PC-9 (cell line): ENCODE data around the gene EHMT1.

Source experiments
- EZH2 ChIP-seq: fragments of 200-600 bp; sonication (generic); IDR thresholded peaks from 2 replicates; pipeline ENCODE4 v1.8.0; 2017; ENCODE audit warnings: antibody characterized with exemption, low read depth
- TF ChIP-seq, protein P1 (sequence below): fragments of 200-600 bp; sonication (generic); conservative IDR thresholded peaks from 2 replicates; pipeline ENCODE4 v1.6.1; 2017; ENCODE audit warnings: mixed run types, antibody characterized with exemption, mild to moderate bottlenecking, moderate library complexity

DNA sequence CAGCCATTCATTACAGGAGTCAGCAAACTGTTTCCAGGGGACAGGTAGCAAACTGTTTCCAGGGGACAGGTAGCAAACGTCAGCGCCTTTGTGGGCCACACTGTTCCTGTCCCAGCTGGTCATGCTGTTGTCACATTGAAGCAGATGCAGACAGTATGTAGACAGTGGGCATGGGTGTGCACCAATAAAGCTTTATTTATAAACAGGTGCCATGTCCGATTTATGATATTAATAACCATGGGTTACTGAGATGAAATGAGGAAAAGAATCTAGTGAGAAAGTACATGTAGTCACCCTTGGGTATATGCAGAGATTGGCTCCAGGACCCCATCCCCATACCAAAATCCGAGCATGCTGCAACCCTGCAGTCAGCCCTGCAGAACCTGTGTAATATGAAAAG is 122.5 kb downstream of the EHMT1 start:
- TF ChIP-seq EZH2, result no peak
- TF ChIP-seq, protein P1, sequence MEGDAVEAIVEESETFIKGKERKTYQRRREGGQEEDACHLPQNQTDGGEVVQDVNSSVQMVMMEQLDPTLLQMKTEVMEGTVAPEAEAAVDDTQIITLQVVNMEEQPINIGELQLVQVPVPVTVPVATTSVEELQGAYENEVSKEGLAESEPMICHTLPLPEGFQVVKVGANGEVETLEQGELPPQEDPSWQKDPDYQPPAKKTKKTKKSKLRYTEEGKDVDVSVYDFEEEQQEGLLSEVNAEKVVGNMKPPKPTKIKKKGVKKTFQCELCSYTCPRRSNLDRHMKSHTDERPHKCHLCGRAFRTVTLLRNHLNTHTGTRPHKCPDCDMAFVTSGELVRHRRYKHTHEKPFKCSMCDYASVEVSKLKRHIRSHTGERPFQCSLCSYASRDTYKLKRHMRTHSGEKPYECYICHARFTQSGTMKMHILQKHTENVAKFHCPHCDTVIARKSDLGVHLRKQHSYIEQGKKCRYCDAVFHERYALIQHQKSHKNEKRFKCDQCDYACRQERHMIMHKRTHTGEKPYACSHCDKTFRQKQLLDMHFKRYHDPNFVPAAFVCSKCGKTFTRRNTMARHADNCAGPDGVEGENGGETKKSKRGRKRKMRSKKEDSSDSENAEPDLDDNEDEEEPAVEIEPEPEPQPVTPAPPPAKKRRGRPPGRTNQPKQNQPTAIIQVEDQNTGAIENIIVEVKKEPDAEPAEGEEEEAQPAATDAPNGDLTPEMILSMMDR, result no peak
